ENCODE data around the gene BBC3. TPM values are rescaled to one million over a fixed set of nuclear protein-coding genes. Genes with fewer than 3 reads are reported as not detected.
A peak's percentile ranks its signal among the peaks of the same experiment; 100 is the strongest.

Gene BBC3
- total and polyA plus RNA-seq, 2 experiments from 2014 or later = 6.3 to 14.6 TPM

DNA sequence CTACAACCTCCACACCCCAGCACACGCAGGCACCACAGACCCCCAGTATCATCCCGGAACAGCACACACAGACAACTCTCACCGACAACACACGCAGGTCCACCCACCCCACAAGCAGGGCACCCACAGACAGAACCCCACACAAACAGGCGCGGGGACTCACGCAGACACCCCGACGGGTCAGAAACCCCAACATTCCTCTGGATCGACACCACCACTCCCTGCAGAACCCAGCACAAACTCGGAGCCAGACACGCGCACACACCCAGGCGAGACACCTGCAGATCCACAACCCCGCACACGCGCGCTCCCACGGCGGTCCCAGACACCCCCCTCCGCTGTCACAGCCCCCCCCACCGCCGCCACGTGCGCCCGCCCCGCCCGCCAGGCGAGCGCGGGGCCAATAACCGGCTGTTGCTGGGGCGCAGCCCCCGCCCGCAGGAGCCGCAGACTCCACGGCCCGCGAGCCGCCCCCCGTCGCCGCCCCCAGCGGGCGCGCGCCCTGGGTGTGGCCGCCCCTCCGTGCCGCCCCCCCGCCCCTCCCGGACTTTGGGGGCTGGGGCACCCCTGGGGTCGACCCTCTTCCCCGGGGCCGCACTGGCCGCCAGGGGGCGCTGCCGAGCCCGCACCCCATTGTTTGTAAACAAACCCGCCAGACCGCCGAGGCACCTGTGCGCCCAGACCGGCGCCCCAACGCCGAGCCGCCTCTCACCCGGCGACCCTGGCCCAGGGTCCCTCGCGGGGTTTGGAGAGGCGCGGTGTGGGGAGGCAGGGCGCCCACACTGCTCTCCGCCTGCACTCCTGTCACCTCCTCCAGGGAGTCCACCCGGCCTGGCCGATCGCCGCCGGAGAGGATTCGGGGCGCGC, 712 bp downstream of the BBC3 start:
- no peaks in the 10 kb centered on the region for H4K20me1 ChIP-seq (ENCODE audit: insufficient read depth)
- peaks cover 21% of the 10 kb centered on the region; the same call in 1 of the 2 replicates for H3K4me1 ChIP-seq (ENCODE audit: insufficient read depth)
- H3K4me3 ChIP-seq = peak overlapping the region; percentile 83
- peak overlapping the region; percentile 87 for H3K4me2 ChIP-seq (ENCODE audit: unreplicated experiment)
- no peaks in the 10 kb centered on the region for H3K27me3 ChIP-seq (replicated peaks; ENCODE audit: insufficient read depth)
- peak overlapping the region; percentile 92 for H3K27ac ChIP-seq
- peak; percentile 75 for DNase-seq
- peaks cover 35% of the 10 kb centered on the region for H3K79me2 ChIP-seq (ENCODE audit: insufficient read depth)
- H3K36me3 ChIP-seq (ENCODE audit: low read depth) = no peaks in the 10 kb centered on the region; the same call in 1 of the 2 replicates
- WGBS, 2 experiments (ENCODE audit: low coverage in 1 of 2, low lambda C conversion rate in 2 of 2, missing lambda C conversion rate in 2 of 2) = 1 to 2% methylated on average over 65 of the region's 84 CpGs
- peak overlapping the region; percentile 85 for H3K9ac ChIP-seq
- in situ Hi-C loops (cut with MboI) = no loop called here
- no peaks in the 10 kb centered on the region for H3K9me3 ChIP-seq (ENCODE audit: low read depth)
- no peak overlapping the region; the same call in 1 of the 2 replicates for H2AFZ ChIP-seq
- no peak for TF ChIP-seq EZH2 (IDR thresholded peaks at IDR 0.05; ENCODE audit: insufficient read depth, poor library complexity, severe bottlenecking)
- no peak for TF ChIP-seq EZH2phosphoT487 (IDR thresholded peaks at IDR 0.05; ENCODE audit: insufficient read depth, low read depth)
- peaks cover 32% of the 10 kb centered on the region for H3F3A ChIP-seq (ENCODE audit: insufficient read depth)
- no peaks in the 10 kb centered on the region for H3K9me2 ChIP-seq (ENCODE audit: insufficient read depth)

DNA sequence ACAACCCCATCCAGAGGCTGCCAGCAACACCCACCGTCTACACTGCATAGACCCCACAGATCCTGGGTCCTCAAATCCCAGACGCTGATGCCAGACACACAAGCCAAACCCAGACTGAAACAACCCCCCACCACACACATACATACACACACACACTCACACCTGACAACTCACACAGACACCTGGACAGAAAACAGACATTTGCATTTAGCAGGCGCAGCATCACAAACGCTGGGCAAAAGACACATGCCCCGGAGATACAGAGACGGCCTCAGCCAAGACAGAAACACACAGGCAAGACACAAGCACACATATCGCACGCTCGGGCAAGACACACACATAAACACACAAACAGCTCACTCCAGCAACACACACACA, 1.3 kb downstream of the BBC3 start:
- peak overlapping the region; percentile 92 for H3K27ac ChIP-seq
- peak; percentile 57 for DNase-seq
- TF ChIP-seq EZH2phosphoT487 (IDR thresholded peaks at IDR 0.05; ENCODE audit: insufficient read depth, low read depth) (no peak), EZH2 (IDR thresholded peaks at IDR 0.05; ENCODE audit: insufficient read depth, poor library complexity, severe bottlenecking) (no peak)
- H3K9ac ChIP-seq = peak overlapping the region; percentile 85
- H3K9me3 ChIP-seq (ENCODE audit: low read depth) = no peaks in the 10 kb centered on the region
- in situ Hi-C loops (cut with MboI) = no loop called here
- no peaks in the 10 kb centered on the region; the same call in 1 of the 2 replicates for H3K36me3 ChIP-seq (ENCODE audit: low read depth)
- H3F3A ChIP-seq (ENCODE audit: insufficient read depth) = peaks cover 35% of the 10 kb centered on the region
- H3K79me2 ChIP-seq (ENCODE audit: insufficient read depth) = peaks cover 41% of the 10 kb centered on the region
- peak overlapping the region; percentile 87 for H3K4me2 ChIP-seq (ENCODE audit: unreplicated experiment)
- H4K20me1 ChIP-seq (ENCODE audit: insufficient read depth) = no peaks in the 10 kb centered on the region
- no peak overlapping the region for H2AFZ ChIP-seq
- H3K4me3 ChIP-seq = peak overlapping the region; percentile 83
- 1 to 4% methylated on average over 9 of the region's 9 CpGs for WGBS, 2 experiments (ENCODE audit: low coverage in 1 of 2, low lambda C conversion rate in 2 of 2, missing lambda C conversion rate in 2 of 2)
- no peaks in the 10 kb centered on the region for H3K9me2 ChIP-seq (ENCODE audit: insufficient read depth)
- peaks cover 21% of the 10 kb centered on the region; the same call in 1 of the 2 replicates for H3K4me1 ChIP-seq (ENCODE audit: insufficient read depth)
- no peaks in the 10 kb centered on the region for H3K27me3 ChIP-seq (replicated peaks; ENCODE audit: insufficient read depth)

DNA sequence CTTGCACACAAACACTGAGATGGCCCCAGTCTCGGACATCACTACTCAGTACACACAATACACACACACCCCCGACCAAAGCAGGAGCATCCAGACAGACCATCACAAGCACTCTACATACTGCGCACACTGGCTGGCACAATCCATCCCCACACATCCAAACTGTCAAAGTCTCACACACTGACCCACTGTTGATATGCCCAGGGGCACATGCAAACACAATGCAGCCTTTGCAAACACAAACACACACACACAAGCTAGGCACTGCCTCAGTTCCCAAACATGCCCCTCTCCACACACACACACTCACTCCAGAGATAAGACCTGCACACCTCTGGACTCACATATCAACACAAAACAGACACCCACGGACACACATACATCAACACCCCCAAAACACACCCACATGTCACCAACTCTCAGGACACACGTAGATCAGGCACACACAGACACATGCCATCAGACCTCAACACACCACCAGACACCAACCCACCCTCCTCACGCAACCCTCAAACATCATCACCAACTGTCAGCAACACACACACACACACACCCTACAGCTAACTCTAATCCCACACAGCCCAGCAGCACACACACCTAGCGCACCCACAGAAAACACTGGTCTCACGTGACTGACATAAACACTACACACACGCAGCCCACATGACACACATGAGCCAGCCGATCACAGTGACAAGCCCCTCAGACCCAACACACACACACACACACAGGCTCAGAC, 1.9 kb downstream of the BBC3 start:
- no peaks in the 10 kb centered on the region for H3K9me2 ChIP-seq (ENCODE audit: insufficient read depth)
- no peaks in the 10 kb centered on the region for H3K9me3 ChIP-seq (ENCODE audit: low read depth)
- peak overlapping the region; percentile 87 for H3K4me2 ChIP-seq (ENCODE audit: unreplicated experiment)
- H3F3A ChIP-seq (ENCODE audit: insufficient read depth) = peaks cover 35% of the 10 kb centered on the region
- peak overlapping the region; percentile 83 for H3K4me3 ChIP-seq
- peak overlapping the region; percentile 92 for H3K27ac ChIP-seq
- H3K27me3 ChIP-seq (replicated peaks; ENCODE audit: insufficient read depth) = no peaks in the 10 kb centered on the region
- H3K4me1 ChIP-seq (ENCODE audit: insufficient read depth) = peaks cover 21% of the 10 kb centered on the region; the same call in 1 of the 2 replicates
- no peak overlapping the region for H2AFZ ChIP-seq
- H3K36me3 ChIP-seq (ENCODE audit: low read depth) = no peaks in the 10 kb centered on the region; the same call in 1 of the 2 replicates
- peak; percentile 61 for DNase-seq
- in situ Hi-C loops (cut with MboI) = no loop called here
- H3K9ac ChIP-seq = peak overlapping the region; percentile 85
- TF ChIP-seq EZH2phosphoT487 (IDR thresholded peaks at IDR 0.05; ENCODE audit: insufficient read depth, low read depth) = no peak
- no peak for TF ChIP-seq EZH2 (IDR thresholded peaks at IDR 0.05; ENCODE audit: insufficient read depth, poor library complexity, severe bottlenecking)
- no peaks in the 10 kb centered on the region for H4K20me1 ChIP-seq (ENCODE audit: insufficient read depth)
- WGBS, 2 experiments (ENCODE audit: low coverage in 1 of 2, low lambda C conversion rate in 2 of 2, missing lambda C conversion rate in 2 of 2) = 8 to 11% methylated on average over 10 of the region's 10 CpGs
- H3K79me2 ChIP-seq (ENCODE audit: insufficient read depth) = peaks cover 46% of the 10 kb centered on the region

DNA sequence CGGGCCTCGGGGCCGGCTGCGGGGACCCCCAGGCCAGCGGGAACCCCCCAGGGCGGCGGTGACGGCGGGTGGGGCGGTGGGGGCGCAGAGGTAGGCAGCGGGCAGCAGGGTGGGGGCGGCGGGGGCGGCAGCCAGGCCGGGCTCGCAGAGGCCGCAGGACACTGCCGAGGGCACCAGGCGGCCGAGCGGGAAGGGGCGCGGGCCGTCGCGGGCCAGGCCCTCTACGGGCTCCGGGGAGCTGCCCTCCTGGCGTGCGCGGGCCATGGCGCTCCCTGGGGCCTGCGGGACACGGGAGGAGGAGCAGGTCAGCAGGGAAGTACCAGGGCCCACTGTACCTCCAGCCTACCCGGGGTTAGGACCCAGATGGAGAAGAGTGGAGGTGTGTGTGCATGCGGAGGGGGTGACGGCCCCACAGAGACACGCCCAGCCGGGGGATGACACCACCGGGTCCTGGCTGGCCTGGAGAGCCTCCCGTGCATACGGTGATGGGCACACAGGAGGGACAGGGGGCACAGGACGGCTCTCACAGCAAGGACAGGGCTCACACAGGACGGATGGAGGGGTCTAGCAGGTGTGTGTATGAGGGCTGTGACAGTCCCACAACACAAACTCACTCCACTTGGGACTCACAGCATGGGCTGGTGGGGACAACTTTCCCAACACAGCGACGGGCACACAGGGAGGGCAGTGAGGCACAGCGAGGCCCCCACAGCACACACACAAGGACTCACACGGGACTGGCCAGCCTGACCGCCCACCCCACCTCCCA, 2.6 kb downstream of the BBC3 start:
- H3K9ac ChIP-seq = peak overlapping the region; percentile 85

More for the DNA sequence above, 2.6 kb downstream of the BBC3 start:
- peaks cover 21% of the 10 kb centered on the region; the same call in 1 of the 2 replicates for H3K4me1 ChIP-seq (ENCODE audit: insufficient read depth)
- H3K9me2 ChIP-seq (ENCODE audit: insufficient read depth) = no peaks in the 10 kb centered on the region
- H3K4me2 ChIP-seq (ENCODE audit: unreplicated experiment) = peak overlapping the region; percentile 87
- H3K9me3 ChIP-seq (ENCODE audit: low read depth) = no peaks in the 10 kb centered on the region
- H3K36me3 ChIP-seq (ENCODE audit: low read depth) = no peaks in the 10 kb centered on the region; the same call in 1 of the 2 replicates
- H3K79me2 ChIP-seq (ENCODE audit: insufficient read depth) = peaks cover 54% of the 10 kb centered on the region
- H3K4me3 ChIP-seq = peak overlapping the region; percentile 83
- H3K27me3 ChIP-seq (replicated peaks; ENCODE audit: insufficient read depth) = no peaks in the 10 kb centered on the region
- no peak overlapping the region for H2AFZ ChIP-seq
- 3 to 5% methylated on average over 35 to 43 of the region's 50 CpGs for WGBS, 2 experiments (ENCODE audit: low coverage in 1 of 2, low lambda C conversion rate in 2 of 2, missing lambda C conversion rate in 2 of 2)
- no peaks in the 10 kb centered on the region for H4K20me1 ChIP-seq (ENCODE audit: insufficient read depth)
- peaks cover 35% of the 10 kb centered on the region for H3F3A ChIP-seq (ENCODE audit: insufficient read depth)
- peak; percentile 75 for DNase-seq
- in situ Hi-C loops (cut with MboI) = no loop called here
- peak overlapping the region; percentile 92 for H3K27ac ChIP-seq
- TF ChIP-seq EZH2 (IDR thresholded peaks at IDR 0.05; ENCODE audit: insufficient read depth, poor library complexity, severe bottlenecking) = no peak
- TF ChIP-seq EZH2phosphoT487 (IDR thresholded peaks at IDR 0.05; ENCODE audit: insufficient read depth, low read depth) = no peak

Data from GM23248 (cell line).